Gastrocnemius medialis (tissue), 4 donors: Measurements from ENCODE around the gene CHST11.

ENCODE experiments used
- POLR2A ChIP-seq, 2 donors: fragments of 450-650 bp; IDR thresholded peaks; one replicate each; pipeline ENCODE4 v1.6.1; 2017; ENCODE audit warnings: antibody characterized with exemption in 2 of 2, mild to moderate bottlenecking in 2 of 2, moderate library complexity in 2 of 2
- TF ChIP-seq, protein P1 (sequence below), 5 experiments: fragments of 450-650 bp in 3 of 5; fragments of 200-600 bp in 2 of 5; sonication (generic) in 2 of 5; IDR thresholded peaks in 4 of 5; conservative IDR thresholded peaks in 1 of 5; 1 replicate in 4 of 5; 2 replicates in 1 of 5; pipeline ENCODE4 v1.5.1; 2016 to 2019; ENCODE audit warnings: antibody characterized with exemption in 5 of 5, mild to moderate bottlenecking in 3 of 5, moderate library complexity in 3 of 5

DNA sequence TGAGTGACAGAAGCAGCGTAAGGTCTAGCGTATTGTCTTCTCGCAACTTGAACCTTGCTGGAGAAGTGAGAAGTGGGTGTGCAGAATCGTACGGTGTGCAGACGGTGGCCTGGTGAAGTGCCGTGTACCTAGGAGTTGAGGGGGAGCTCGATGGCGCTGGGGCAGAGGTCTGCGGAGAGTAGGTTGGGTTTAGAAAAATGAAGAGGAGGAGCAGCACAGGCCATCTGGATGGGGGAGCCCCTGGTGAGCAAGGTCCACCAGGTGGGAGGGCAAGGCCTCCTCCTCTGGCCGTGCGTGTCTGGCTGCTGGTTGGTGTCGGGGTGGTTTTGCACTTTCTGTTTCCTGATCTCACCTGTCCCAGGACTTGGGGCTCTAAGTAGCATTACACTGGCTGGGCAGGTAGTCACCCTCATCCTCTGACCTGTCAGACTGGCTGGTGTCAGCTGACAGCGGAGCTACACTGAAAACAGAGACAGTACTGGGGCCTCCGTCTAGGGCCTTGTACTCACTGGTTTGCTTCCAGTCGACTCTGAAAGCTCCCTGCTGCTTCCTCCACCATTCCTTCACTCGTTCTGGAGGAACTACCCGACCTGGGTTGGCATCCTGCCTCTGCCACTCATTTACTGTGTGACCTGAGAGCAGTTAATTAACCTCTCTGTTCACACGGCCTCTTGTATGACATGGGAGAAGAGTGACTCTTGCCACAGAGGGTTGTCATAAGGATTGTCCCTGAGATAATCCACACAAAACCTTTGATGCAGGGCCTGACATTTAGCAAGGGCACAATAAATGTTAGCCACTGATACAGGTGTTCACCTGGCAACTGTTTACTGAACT is 273.1 kb downstream of the CHST11 start:
- TF ChIP-seq, protein P1, sequence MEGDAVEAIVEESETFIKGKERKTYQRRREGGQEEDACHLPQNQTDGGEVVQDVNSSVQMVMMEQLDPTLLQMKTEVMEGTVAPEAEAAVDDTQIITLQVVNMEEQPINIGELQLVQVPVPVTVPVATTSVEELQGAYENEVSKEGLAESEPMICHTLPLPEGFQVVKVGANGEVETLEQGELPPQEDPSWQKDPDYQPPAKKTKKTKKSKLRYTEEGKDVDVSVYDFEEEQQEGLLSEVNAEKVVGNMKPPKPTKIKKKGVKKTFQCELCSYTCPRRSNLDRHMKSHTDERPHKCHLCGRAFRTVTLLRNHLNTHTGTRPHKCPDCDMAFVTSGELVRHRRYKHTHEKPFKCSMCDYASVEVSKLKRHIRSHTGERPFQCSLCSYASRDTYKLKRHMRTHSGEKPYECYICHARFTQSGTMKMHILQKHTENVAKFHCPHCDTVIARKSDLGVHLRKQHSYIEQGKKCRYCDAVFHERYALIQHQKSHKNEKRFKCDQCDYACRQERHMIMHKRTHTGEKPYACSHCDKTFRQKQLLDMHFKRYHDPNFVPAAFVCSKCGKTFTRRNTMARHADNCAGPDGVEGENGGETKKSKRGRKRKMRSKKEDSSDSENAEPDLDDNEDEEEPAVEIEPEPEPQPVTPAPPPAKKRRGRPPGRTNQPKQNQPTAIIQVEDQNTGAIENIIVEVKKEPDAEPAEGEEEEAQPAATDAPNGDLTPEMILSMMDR (IDR thresholded peaks at IDR 0.05 in 4 of 5, conservative IDR thresholded peaks at IDR 0.05 in 1 of 5): no peak
- no peak for TF ChIP-seq POLR2A (IDR thresholded peaks at IDR 0.05)
